Stimulated activated CD8-positive, alpha-beta memory T cell treated with anti-CD3 and anti-CD28 coated beads, Interleukin-7, amount 100 ng/mL, for 4 hours (primary cell): ENCODE results near the gene TGM2.

Experiments used
- DNase-seq, 2 donors: peaks; one replicate each; pipeline ENCODE4 v3.0.0-alpha.2; 2020; ENCODE audit warnings: low read depth in 2 of 2

TGM2 gene

GRCh38 chr20:38177201-38177600 is 12.1 kb upstream of the TGM2 start:
- DNase-seq: no peak

GRCh38 chr20:38175304-38176180 is 10.5 kb upstream of the TGM2 start:
- no peak for DNase-seq

DNA sequence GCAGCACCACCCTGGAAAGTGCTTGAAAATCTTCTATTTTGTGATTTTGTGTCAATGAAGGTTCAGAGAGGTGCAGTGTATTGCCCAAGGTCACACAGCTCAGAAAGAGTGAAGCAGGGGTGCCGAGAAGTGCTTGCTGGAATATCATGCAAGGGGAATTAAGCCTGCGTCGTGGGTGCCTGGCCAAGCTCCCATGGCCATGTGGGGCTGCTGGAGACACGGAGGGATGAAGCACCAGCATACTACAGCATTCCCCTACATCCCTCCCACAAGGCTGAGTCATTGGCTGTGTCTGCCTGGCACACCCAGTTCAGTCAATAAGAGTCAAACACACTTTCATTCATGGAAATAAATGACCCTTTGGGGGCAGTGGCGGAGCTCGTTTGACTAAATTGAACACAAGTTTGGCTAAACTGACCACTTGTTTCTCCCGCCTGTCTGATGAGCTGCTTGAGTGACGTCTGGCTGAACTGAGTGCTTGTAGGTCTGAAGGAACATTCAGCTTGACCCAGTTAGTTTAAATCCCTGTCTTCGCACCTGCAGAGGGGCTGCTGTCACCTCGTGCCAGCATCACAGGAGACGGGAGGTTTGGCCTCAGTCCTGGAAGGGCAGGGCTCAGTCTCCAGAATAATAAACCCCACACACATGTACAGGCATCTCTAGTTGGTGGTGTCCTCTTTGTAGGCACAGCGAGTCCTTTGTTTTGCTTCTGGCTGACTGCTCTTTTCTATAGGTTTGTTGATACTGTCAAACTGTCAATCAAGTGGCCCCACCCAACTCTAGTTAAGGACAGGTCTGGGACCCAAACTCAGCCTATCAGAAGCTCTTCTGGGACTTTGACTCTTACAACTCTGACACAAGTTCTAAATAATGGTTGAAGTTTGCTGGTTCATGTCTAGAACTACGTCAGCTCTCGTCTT is 8.4 kb upstream of the TGM2 start:
- no peak for DNase-seq

- no peak for DNase-seq
These were observed 7.3 kb upstream of the TGM2 start for GRCh38 chr20:38172408-38172807.

DNA sequence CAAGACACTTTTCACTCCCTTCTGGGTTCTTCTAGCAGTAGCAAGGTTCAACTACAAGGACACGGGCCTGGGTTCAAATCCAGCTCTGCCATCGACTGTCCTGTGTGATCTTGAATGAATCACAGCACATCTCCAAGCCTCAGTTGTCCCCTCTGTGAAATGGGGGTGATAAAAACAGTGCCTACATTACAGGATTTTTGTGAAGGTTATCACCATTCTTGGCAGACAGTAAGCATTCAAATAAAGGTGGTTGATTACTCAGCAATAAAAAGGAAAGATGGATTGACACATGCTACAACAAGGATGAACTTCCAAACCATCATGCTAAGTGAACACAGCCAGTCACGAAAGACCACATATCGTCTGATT is 6.6 kb upstream of the TGM2 start:
- no peak for DNase-seq

DNA sequence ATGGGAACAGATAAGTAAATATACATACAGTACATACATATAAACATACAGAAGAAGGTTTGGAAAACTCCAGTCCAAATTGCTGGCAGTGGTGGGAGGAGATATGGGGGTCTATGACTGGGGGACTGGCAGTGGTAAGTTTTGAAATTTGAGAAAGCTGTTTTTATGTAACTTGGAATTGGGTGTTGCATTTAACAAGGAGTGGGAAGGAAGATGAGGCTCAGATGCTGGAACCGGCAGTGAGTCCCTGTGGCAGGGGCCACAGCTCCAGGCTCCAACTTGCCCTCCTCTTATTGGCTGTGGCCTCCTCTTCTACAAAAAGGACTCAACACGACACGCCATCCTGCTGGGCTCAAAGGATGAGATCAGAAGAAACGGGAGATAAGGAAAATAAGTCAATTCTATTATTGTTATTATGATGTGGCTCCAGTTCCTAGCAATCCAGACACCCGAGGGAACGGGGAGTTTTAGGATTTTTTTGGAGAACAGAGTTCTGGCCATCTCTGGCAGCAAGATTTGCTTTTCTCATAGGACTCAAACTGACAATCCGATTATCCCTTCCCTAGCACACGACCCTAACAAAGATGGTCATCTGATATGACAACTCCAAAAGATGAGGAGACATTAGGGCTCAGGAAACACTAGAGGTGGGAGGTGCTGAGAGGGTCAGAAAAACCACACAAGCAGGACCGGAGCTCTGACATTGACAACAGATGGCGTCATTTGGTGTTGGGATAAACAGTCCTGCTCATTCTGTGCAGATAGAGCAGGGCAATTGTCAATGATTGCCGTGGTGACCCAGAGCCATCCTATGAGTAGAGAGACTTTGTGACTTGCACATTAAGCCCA is 6.0 kb upstream of the TGM2 start:
- DNase-seq: no peak

- DNase-seq: no peak
These were observed 5.3 kb upstream of the TGM2 start for GRCh38 chr20:38170219-38170825.

DNA sequence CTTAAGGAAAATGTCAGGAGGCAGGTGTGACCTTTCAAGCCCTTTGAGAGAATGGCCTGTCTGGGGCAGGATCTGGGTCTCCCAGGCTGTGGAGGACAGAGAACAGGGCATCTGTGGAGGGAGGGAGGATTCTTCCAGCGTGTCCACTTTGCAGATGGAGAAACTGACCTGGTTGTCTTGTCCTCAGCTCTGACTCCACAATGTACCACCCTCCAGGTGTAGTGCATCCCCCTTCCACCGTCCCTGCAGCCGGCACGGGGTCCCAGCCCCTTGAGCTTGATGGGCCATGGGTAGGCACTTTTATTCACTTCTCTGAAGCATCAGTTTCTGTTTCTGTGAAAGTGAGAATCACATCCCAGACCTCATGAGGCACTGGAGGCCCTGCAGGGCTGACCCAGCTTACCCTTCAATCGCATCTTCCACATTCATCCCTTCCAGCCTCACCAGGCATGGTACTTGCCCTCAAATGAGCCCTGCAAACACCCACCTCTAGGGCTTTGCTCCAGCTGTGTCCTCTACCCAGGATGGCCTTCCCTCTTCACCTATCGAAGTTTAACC is 4.6 kb upstream of the TGM2 start:
- DNase-seq: no peak

DNA sequence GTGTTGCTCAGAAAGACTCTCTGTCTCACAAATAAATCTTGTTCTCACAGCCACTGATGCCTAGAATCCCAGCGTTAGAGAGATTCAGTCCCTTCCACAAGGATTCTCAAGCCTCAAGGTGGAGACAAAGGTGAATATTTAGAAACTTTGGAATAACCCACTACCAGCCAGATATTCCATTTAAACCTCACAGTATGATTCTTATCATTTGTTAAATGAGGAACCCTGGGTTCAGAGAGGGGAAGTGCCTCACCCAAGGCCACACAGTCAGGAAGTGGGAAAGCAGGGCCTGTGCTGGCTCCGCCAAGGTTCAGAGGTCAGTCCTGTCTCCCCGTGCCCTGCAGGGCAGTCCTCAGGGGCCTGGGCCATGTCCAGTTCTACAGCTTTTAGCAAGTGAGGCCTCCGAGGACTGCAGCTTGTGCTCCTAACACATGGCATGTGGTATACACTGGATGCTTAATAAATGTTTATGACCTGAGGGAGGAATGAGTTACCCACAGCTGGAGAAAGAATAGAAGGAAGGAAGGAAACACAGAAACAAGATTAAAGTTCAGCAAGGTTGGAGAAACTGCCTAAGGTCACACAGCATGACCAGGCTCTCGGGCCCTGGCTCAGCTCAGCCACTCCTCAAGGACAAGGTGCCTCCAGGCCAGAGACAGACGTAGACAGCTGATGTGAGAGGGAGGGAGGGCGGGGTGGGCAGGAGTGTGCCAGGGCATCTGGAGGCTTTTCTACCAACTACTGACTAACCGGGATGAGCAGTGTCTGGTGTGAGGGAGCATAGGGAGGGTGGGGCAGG is 3.9 kb upstream of the TGM2 start:
- DNase-seq: no peak

- no peak for DNase-seq
These were observed 3.0 kb upstream of the TGM2 start for GRCh38 chr20:38167851-38168760.

DNA sequence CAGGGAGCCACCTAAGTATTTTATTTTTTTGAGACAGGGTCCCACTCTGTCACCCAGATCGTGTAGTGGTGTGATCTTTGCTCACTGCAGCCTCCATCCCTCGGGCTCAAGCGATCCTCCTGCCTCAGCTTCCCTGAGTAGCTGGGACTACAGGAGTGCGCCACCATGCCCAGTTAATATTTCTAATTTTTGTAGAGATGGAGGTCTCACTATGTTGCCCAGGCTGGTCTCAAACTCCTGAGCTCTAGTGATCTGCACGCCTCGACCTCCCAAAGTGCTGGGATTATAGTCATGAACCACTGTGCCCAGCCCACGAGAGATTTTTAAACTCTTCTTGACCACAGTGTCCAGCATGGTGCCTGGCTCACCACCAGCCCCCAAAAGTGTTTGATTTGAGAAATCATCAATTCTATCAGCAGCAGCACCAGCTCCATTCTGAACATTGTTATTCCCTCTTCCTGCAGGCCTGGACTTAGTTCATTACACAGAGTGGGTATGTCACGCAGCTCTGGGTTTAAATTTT is 2.3 kb upstream of the TGM2 start:
- no peak for DNase-seq

- no peak for DNase-seq
These were observed 1.7 kb upstream of the TGM2 start for GRCh38 chr20:38166703-38167233.

DNA sequence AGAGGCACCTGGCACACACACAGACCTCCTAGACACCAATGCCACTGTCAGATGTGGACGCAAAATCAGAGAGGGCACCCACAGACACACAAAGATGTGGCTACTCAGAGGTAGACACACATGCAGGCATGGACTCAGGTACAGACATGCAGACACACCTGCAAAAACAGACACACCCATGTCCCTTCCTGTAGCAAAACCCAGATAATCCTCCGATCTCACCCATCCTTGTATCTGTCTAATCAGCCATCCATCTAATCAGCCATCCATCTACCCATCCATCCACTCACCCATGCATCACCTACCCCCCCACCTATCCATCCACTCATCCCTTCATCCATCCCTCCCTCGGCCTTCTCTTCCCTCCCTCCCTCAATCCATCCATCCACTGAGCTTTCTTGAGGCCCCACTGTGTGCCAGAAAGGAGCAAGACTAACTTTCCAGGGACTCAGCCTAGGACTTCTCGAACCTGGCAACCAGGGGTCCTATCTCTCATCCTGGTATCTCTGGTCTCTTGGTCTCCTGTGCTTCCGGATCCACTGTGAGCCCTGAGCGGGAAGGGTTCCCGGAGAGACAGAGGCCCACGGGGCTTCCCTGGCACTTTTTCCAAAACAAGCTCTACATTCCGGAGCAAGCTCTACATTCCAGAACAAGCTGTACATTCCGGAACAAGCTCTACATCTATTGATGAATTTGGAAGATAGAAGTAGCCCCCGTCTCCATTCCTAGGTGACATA is 1.1 kb upstream of the TGM2 start:
- no peak for DNase-seq

- DNase-seq: no peak
These were observed 414 bp downstream of the TGM2 start for GRCh38 chr20:38164624-38165088.

DNA sequence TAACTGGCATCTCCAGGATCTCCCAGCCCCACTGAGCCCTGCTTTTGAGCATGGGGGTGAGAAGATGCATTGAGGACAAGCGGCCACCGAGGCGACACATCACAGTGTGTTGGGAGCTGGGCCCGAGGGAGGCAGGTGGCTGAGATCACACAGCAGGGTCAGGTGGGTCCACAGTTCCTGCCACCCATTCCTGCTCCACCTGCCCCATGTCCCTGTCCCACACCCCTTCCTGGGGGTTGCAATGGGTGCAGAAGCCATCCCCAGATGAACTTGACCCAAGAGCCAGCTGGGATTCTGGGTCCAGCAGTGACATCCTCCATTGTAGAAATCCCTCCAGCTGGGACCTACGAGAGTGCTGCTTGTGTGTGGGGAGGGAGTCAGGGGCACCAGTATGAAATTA is 1.0 kb downstream of the TGM2 start:
- no peak for DNase-seq

DNA sequence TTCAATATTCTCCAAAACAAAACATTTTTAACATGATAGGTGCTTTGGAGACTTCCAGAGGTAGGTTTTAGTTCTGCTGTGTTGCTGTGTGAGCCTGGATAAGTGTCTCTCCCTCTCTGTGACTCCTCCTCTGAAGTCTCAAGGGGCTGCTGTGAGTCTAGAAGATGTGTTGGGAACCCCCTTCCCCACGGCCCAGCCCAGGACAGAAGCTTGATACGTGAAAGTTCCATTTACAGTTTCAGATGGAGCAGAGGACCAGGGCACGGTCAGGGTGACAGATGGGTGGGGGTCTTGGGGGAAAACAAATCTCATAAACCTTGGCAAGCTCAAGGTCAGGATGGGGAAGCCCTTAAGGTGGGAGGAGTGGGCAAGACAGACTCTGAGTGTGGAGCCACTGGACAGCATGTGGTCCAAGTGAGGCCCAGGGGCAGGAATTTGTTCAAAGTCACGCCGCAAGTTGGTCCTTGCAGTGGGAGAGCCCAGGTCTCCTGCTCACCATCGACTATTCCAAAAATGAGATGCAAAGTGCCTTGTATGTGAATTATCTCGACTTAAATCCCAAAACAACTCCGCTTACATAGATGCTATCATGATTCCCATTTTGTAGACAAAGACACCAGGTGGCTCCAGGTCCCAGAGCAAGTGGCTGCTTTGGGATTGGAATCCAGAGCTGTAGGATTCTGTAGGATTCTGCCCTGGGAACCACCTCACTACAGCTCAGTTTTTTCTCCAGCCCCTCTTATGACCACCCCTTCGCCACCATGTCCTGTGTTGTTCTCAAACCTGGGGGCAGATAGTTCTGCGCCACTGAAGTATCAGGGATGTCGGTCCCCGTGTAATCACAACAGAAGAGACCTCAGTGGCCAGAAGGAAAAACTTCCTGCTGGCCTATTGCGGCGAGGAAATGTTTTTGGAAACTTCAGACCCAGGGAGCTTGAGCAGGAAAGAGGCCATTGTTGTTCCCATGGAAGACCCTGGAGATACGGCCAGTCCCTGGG is 1.9 kb downstream of the TGM2 start:
- no peak for DNase-seq

DNA sequence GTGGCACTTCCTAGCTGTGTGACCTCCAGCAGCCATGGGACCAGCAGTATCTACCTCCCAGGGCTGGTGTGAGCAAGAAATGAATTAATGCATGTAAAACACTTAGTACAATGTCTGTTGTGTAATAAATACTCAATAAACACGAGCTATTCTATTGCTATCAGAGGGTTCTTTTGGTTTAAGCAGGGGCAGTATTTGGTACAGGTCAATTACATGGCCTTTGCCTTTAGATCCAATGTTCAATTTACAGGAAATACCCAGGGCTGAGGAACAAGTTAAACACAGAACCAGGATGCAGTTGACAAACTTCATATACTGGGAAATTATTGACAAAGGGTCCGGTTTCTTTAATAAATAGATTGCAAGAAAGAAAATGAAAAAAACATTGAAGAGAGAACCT is 2.9 kb downstream of the TGM2 start:
- no peak for DNase-seq
